ENCODE data around the gene ATG13. TPM values are rescaled to one million over a fixed set of nuclear protein-coding genes. Genes with fewer than 3 reads are reported as not detected.

The ATG13 gene
- total and polyA plus RNA-seq, 2 of the 4 experiments (the other 2 are of a cell fraction), result 43.0 to 49.7 TPM

- no peaks in the 10 kb centered on the region for H3K27me3 ChIP-seq (ENCODE audit: control insufficient read depth, insufficient read depth, low read length)
- TF ChIP-seq, protein P1, sequence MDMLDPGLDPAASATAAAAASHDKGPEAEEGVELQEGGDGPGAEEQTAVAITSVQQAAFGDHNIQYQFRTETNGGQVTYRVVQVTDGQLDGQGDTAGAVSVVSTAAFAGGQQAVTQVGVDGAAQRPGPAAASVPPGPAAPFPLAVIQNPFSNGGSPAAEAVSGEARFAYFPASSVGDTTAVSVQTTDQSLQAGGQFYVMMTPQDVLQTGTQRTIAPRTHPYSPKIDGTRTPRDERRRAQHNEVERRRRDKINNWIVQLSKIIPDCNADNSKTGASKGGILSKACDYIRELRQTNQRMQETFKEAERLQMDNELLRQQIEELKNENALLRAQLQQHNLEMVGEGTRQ (IDR thresholded peaks at IDR 0.05; ENCODE audit: low read depth, low read length), result no peak
- TF ChIP-seq RAD21 (IDR thresholded peaks at IDR 0.05; ENCODE audit: low read length), result no peak
- TF ChIP-seq SMC3 (IDR thresholded peaks at IDR 0.05; ENCODE audit: low read depth, low read length), result no peak
- no peak for TF ChIP-seq POLR2A (IDR thresholded peaks at IDR 0.05; ENCODE audit: low read depth, low read length)
- TF ChIP-seq MAFK (IDR thresholded peaks at IDR 0.05; ENCODE audit: low read depth, low read length), result no peak
- no peak for TF ChIP-seq ELK1 (IDR thresholded peaks at IDR 0.05; ENCODE audit: borderline replicate concordance, low read depth, low read length)
- TF ChIP-seq CEBPB (IDR thresholded peaks at IDR 0.05; ENCODE audit: low read depth, low read length), result no peak
- TF ChIP-seq RCOR1 (IDR thresholded peaks at IDR 0.05; ENCODE audit: insufficient replicate concordance, low read length), result no peak
- TF ChIP-seq RFX5 (IDR thresholded peaks at IDR 0.05; ENCODE audit: low read depth, low read length), result no peak
- TF ChIP-seq NFE2L2 (IDR thresholded peaks at IDR 0.05; ENCODE audit: low read depth, low read length), result no peak
- TF ChIP-seq MAZ (IDR thresholded peaks at IDR 0.05; ENCODE audit: borderline replicate concordance, low read depth, low read length), result no peak
- no peak for TF ChIP-seq FOS (IDR thresholded peaks at IDR 0.05; ENCODE audit: low read depth, low read length)
- no peak for TF ChIP-seq CHD1 (IDR thresholded peaks at IDR 0.05; ENCODE audit: low read depth, low read length)
- H2BK15ac ChIP-seq (ENCODE audit: low read depth, low read length), result no peak overlapping the region
- H2AK5ac ChIP-seq (ENCODE audit: low read depth, low read length), result no peak overlapping the region
- intact Hi-C loops (cut with micrococcal nuclease), result no loop called here
- peaks cover 2% of the 10 kb centered on the region; the same call in 1 of the 2 replicates for H3K9me3 ChIP-seq (ENCODE audit: control insufficient read depth, insufficient read depth, low read length)
- H2AFZ ChIP-seq (replicated peaks; ENCODE audit: low read length, poor library complexity), result no peak overlapping the region
- peaks cover 19% of the 10 kb centered on the region for H3K36me3 ChIP-seq (ENCODE audit: control insufficient read depth, insufficient read depth, low read length)
- dilution Hi-C loops (cut with HindIII; ENCODE audit: low sequenced_read_pairs, unreplicated experiment), result no loop called here
- no peaks in the 10 kb centered on the region for H4K20me1 ChIP-seq (ENCODE audit: insufficient read depth, low read length)
- no peak overlapping the region for H2BK5ac ChIP-seq (ENCODE audit: low read depth, low read length, poor library complexity, severe bottlenecking)
- in situ Hi-C loops (cut with MboI; ENCODE audit: low sequenced_read_pairs), result no loop called here
- CTCF ChIA-PET, result interaction anchor here (1.2 kb wide), 1 partner anchor 31 kb away, joined by 10 read pairs; no protein-coding TSS in a partner anchor
- BruUV-seq (replicated peaks), result no TSS peak
- ATAC-seq (ENCODE audit: low read depth) (no peak), DNase-seq (no peak)
- H4K8ac ChIP-seq (ENCODE audit: low read depth in 2 of 2, low read length in 2 of 2), result no peak overlapping the region
- H2BK20ac ChIP-seq (ENCODE audit: low read depth, low read length), result no peak overlapping the region
- no peaks in the 10 kb centered on the region for H3K9me1 ChIP-seq (ENCODE audit: insufficient read depth, low read length)
- H3K27ac ChIP-seq (ENCODE audit: insufficient read depth, low read length), result no peak overlapping the region
- H2AK9ac ChIP-seq (replicated peaks; ENCODE audit: low read depth, low read length, poor library complexity), result no peak overlapping the region
- no peak overlapping the region for H3K4me2 ChIP-seq (ENCODE audit: low read depth, low read length)
- no peak overlapping the region for H3K4me3 ChIP-seq (ENCODE audit: insufficient read depth, low read depth, low read length)
- POLR2A ChIA-PET (ENCODE audit: unreplicated experiment), result no interaction called here
- no peak overlapping the region for H3K56ac ChIP-seq (ENCODE audit: extremely low read depth, insufficient read depth, low read length)
- 92% methylated on average over 5 of the region's 8 CpGs; no CpG with 5 or more reads in 1 of the 2 experiments for WGBS, 2 experiments (ENCODE audit: extremely low coverage in 2 of 2, insufficient read length in 1 of 2)
- no peak overlapping the region for H3K14ac ChIP-seq (replicated peaks; ENCODE audit: low read depth, low read length)
- peaks cover 24 to 49% of the 10 kb centered on the region in 2 experiments for H3K79me1 ChIP-seq (ENCODE audit: low read depth in 1 of 2, low read length in 2 of 2)
- no peak overlapping the region for H3K9ac ChIP-seq (ENCODE audit: low read depth, low read length)
- no peak overlapping the region for H4K5ac ChIP-seq (ENCODE audit: low read depth, low read length)
- H3K4ac ChIP-seq (ENCODE audit: low read depth, low read length), result no peak overlapping the region
- peaks cover 3% of the 10 kb centered on the region for H3K4me1 ChIP-seq (ENCODE audit: control insufficient read depth, insufficient read depth, low read length)
- no peak overlapping the region for H4K91ac ChIP-seq (ENCODE audit: insufficient read depth, low read depth, low read length)
- no peak overlapping the region for H2BK120ac ChIP-seq (ENCODE audit: low read depth, low read length)
- H3K23ac ChIP-seq (ENCODE audit: low read depth, low read length), result no peak overlapping the region
- no peak overlapping the region for H3K18ac ChIP-seq (ENCODE audit: low read depth, low read length)
Observed at GRCh38 chr11:46642627-46643335, 25.4 kb downstream of the ATG13 start.

Measured in IMR-90 (cell line).